GM18907 (cell line): ENCODE data around the gene NADSYN1.
A peak's percentile ranks its signal among the peaks of the same experiment; 100 is the strongest.

Source experiments
- ATAC-seq: cut with Tn5 transposase; IDR thresholded peaks from one replicate; pipeline ENCODE4 v1.9.1; 2021; ENCODE audit warnings: mild to moderate bottlenecking, moderate library complexity; ENCODE audit not compliant: unreplicated experiment

Gene NADSYN1

DNA sequence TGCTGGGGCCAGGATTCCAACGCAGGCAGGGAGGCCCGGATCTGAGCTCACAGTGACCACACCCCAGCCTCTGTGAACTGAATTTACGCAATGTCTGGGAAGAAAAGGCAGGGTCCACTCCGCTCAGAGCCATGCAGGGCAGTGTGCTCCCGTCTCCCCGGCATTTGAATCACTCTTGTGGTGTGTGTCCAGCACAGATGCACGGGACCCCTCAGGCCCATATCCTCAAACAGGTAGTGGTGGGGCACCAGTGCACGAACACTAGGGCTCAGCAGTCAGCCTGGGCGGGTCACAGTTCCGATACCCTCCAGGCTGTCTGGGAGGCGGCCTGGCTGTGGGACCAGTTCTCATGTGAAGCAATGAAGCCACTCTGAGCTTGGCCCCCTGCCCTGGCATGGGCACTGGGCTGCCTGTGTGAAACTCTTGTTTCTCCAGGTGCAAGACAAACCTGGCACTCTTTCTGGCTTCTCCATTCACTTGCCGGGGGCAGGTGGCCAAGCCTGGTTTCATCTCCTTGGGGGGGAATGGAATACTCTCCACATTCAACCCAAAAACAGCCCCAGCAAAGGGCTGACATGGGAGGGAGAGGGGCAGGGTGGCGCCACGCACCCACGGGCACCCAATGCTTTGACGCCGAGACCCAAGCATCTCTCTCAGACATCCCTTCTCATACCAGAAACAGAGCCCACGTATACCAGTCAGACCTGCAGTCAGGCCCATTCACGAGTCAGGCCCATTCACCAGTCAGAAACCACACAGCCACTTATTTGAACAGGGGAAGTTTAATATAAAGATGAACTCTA lies 19.2 kb upstream of the NADSYN1 start:
- ATAC-seq = no peak

DNA sequence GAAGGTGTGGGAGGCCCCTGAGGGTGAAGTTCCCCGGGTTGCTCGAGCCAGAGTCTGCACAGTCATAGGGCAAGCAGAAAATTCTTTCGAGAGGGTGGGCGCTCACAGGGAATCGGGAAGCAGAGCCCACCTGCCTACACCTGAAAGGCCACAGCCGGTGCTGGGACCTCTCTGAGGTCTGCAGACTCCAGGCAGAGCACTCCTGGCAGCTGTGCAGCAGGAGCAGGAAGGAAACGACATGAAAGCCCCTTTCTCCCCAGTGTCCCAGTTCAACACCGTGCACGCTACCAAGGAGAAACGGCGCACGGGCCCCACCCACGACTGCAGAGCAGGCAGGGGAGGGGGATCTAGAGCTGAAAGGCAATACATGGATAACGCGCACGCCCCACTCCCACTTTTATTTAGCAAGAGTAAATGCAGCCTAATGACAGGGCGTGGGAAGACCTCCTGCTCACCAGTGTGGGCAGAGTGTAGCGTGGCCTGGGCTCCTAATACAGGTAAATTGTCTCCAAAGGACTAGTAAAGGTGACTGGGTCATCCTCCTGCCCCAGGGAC lies 18.4 kb upstream of the NADSYN1 start:
- no peak for ATAC-seq

DNA sequence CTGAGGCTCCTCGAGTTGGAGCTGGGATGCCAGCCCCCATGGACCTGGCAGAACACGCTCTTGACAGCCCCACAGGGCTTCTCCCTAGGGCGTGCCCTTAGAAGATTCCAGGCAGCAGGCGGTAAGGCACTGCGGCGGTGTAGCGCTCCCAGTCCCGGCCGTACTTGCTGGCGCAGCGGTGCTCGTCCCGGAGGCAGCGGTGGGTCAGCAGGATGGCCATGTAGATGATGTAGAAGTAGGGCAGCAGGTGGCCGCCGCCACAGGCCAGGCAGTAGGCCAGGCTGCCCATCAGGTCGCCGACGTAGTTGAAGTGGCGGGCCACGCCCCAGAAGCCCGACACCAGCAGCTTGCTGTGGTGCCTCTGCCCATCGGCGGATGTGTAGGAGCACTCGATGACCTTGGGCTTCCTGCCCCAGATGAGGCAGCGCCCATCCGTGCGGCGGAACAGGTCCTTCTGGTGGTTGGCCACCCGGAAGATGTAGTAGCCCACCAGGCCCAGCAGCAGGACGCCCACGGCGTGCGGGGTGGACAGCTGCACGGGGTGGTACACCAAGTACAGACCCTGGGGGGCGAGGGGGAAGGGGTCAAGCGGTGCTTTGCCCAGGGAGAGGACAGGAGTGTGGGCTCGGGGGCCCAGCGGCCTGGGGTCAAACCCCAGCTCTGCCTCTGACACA lies 17.6 kb upstream of the NADSYN1 start:
- no peak for ATAC-seq

DNA sequence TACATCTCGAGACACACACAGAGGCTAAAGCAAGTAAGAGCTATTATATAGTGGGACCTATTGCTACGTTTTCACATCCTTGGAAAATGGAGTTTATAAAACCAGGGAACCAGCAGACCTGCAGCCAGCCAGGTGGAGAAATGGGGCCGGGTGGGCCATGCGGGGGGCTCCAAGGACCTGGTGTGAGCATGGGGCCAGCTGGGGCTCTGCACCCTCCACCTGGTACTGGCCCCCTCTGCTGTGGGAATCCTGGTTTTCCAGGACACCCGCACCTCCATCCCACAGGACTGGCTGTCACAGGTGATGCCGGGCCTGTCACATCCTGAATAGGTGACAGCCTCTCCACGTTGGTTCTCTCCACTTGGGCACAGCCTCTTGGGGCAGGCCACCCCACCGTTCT lies 16.1 kb upstream of the NADSYN1 start:
- no peak for ATAC-seq

DNA sequence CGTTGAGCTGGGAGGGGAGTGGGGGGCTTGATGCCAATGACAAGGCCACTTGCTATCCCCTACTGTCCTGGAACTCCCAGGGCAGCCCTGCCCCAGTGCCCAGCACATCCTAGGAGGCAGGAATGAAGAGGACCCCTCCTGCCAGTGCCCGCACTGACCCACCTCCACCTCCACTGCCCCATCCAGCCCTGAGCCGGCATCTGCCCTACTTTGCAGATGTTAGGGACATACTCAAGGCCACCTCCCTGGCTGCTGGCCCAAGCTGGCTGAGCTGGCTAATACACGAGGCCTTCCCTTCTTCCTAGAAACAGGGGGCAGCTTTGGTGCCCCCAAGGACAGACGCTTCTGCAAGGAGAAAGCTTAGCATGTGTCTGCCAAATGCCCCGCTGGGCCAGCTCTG lies 15.6 kb upstream of the NADSYN1 start:
- ATAC-seq = no peak

DNA sequence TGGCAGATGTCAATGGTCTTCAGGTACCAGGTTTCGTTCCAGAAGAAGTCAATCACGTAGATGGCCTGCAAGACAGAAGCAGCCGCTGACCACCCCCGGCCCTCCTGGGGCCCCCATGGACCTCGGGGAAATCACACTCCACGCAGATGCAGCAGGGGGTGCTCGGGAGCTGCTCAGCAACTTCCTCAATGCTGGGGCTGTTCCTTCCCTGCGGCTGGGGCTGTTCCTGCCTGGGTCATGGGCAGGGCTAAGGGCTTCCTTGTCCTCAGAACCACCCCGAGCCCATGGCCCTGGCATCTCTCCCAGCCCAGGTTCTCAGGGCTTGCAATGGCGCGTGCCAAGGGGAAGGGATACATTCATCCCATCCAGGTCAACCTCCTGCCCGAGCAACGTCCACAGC lies 15.1 kb upstream of the NADSYN1 start:
- ATAC-seq = no peak

DNA sequence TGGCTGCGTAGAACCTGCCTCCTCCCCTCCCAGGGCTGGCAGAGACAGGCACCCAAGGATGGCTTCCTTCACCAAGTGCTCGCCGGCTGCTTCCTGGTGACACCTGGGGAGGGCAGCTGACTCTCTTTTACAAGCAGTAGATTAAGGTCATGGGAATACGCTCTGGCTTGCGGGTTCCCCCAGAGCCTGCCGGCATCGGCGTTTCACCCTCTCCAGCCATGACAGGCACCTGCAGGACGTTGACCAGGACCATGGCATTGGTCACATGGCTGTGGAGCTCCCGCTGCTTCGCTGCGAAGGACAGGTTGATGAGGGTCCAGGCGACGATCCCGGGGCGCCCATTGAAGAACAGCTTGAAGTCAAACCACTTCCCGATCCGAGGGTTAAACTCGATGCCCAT lies 14.4 kb upstream of the NADSYN1 start:
- no peak for ATAC-seq

DNA sequence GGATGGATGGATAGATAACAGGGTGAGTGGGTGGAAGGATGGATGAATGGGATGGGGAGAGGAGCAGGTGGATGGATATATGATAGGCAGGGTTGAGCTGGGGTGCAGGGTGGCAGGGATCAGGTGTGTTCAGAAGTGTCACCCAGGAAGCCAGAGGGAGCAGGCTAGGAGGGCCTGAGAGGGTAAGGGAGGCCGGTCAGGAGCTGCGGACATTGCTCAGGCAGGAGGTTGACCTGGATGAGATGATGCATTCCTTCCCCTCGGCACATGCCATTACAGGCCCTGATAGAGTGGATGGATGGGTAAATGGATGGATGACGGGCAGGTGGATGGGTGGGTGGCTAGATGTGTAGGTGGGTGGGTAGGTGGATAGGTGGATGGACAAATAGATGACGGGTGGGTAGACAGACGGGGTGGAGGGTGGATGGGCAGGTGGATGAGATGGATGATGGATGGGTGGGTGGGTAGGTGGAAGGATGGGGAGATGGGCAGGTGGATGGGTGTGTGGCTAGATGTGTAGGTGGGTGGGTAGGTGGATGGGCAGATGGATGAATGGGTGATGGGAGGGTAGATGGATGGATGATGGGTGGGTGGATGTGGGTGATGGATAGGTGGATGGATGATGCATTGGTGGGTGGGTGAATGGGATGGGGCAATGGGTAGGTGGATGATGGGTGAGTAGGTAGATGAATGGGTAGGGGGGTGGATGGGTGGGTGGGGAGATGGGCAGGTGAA lies 12.8 kb upstream of the NADSYN1 start:
- no peak for ATAC-seq

DNA sequence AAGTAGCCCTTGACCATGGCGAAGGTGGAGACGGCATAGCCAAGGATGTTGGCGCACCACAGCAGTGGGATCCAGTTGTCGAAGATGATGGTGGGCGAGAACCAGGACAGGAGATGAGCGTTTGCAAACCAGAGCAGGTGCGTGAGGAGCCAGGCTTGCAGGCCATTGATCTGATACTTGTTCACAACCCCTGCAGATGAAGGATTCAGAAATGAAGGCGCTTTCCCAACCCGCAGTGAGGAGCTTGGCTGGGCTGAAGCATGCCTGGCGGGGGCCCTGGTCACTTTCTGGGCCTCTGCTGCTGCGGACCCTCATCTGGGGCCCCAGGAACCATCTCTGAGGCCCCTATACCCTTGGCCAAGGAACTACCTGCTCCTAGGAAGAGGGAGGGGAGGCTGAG lies 11.8 kb upstream of the NADSYN1 start:
- no peak for ATAC-seq

DNA sequence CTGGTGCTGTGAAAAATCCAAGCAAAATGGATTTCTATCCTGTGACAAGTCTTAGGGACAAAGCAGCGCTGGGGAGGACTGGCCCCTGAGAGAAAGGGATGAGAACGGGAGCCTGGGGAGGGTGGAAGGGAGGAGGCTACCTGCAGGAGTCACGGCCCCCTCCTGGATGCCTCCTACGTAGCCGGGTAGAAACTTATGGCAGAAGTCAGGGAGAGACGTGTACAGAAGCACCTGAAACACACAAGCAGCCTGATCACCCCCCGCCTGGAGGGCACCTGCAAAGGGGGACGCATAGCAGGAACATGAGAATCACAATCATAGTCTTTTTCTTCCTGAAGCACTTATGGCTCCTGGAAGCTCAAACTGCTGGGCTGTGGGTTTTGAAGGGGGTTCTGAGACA lies 10.9 kb upstream of the NADSYN1 start:
- ATAC-seq = no peak

DNA sequence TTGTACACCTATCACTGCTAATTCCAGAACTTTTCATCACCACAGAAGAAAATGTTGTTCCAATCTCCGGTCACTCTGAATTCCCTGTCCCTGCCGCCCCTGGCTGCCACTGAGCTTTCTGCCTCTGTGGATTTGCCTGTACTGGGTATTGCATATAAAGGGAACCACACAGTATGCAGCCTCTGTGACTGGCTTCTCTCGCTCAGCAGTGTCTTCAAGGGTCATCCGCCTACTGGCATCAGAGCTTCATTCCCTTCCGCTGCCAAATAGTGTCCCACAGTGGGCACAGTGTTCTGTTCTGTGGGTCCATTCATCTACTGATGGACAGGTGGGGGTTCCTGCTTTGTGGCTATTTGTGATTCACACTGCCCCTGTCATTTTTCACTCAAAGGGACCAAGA lies 10.1 kb upstream of the NADSYN1 start:
- no peak for ATAC-seq

DNA sequence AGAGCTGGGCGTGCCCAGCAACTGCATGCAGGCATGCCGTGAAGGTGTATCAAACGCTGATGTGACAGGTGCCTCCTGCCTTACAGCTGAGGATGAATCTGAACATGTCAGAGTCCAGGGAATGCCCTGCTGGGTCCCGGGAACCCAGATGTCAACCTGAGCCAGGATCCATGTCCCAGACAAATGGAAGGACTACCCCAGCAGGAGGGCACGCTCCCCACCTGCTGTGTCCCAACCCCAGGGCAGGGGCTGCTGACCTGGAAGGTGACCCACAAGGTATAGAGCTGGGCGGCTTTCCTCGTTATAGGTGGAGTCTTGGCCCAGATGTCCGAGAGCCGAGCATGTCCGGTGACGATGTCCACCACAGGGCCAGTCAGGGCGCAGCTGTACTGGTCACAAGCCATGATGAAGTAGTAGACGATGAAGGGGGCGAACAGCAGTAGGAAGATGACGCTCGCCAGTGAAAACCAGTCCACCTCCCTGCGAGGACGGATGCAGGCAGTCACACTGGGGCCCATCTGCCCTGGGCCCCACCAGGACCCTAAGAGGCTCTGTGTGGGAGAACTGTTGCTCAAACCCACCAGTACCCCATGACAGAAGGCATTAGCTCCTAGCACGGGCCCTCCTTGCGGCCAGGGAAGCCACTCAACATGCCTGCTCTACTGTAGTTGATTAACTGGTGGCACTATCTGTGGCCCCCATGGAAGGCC lies 9.1 kb upstream of the NADSYN1 start:
- ATAC-seq = no peak

DNA sequence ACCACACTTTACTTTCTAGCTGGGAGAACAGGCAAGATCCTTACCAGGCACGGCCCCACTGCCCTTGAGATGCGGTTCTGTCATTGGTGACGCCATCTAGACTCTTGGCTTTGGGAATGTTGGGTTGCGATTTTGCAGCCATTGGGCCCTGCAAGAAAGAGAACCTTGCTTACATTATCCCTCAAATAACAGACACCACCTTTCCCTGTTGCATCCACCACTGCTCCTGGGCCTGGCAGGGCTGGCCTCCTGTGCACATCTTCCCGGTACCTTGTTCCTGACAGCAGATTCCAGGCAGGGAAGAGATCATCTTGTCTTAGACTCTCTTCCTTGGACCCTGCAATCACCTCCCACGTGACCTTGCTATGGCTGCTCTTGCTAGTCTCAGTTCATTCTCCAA lies 8.2 kb upstream of the NADSYN1 start:
- no peak for ATAC-seq

DNA sequence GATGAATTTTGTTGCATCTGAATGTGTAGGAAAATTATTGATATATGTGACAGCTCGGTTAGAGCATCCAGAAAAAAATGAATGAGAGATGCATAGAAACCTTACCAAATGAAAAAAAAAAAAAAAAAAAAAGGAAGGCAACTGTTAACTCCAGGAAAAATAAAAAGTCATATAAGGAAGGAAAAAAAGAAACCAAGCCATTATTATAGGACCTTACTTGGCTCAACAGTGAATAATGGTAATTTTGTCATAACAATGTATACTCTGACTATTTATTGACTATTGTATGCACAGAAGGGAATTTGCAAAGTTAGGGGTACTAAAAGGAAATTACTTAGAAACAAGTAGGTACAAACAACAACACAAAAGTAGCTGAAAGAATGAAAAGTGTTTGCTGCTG lies 6.9 kb upstream of the NADSYN1 start:
- no peak for ATAC-seq

DNA sequence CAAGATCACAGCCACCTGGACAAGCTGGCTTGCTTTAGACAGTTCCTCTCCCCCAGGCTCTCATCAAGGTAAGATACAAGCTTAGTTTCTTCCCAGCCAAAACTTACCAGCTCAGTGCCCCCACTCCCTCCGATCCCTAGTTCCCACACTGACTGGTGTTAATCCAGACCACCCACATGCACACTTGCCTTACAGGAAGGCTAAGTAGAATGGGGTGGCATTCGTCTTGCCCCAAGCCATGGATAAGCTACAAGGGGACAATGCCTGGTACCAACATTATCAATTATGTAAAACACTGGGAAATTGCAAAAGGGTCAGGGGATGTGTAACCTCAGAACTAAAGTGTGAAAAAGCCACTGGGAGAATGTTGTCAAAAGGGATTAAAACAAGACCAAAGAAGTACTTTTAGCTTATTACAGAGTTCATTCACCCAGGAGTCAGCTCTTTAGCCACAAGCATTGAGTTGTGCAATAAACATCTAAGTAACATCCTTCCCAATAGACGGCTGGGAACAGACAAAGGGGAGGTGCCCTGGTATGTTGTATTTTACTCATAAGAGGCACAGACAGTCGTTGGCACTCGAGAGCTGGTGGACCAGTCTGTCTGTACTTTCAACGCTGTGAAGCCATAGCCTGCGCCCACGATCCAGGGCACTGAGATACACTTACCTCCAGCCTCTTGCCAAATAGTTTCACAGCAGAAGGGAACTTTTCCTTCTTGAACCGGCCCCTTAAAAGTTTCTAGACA lies 5.9 kb upstream of the NADSYN1 start:
- ATAC-seq = no peak

DNA sequence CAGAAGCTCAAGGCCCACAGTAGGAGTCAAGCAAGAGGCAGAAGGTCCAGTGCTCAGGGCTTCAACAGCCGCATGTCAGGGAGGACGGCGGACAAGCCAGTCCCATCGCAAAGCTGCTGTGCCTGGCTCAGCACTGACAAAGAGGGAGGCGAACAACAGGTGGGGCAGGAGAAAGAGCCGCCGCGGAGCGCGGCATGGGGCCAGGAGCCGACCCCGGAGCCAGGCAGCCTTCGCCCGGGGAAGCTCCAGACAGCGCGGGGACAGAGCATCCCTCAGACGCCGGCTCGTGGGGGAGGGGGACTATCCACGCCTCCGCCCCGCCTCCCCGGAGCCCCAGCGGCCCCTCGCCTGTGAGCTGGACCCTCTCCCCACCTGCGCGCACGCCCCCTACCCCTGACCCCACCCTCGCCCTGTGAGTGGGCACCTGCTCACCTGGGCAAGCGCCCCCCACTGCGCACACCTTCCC lies 5.2 kb upstream of the NADSYN1 start:
- ATAC-seq = no peak

DNA sequence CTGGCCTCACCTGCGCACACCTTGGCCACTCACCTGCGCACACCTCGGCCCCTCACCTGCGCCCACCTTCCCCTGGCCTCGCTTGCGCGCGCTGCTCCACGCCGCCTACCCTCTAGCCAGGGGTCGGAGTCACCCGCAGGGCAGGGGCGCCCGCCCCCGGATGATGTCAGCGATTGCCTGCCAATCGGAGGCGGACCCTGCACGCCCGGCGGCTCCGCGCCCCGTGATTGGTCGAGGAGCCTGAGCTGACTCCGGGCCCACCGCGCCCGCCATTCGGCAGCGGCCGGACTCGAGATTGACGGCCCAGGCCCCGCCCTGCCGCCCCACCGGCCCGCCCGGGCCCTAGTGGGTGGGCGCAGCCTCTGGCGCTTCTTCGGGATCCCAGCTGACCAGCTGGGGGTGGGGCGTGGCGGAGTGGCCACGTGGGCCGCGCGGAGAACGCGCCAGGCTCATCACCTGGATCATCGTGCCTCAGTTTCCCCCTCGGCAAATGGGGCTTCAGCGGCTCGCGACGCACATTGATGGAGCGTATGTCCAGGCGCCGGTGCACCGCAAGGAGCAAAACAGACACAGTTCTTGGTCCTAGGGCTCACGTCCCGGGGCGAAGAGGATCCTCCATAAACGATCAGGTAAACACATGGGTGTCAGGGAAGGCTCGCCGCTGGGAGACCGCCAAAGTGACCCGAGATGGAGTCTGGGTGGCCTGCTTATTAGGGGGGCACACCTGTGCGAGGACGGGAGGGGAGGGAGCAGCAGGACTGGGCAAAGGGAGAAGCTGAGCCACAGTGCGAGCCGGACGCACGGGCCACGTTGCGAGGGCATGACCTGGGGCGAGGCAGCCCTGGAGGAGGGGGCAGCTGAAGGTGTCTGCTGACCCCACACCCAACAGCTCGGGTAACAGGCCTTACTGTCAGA lies 4.5 kb upstream of the NADSYN1 start, which contains the start of gene DHCR7:
TSS of gene DHCR7 (minus strand) at position 137 of the 915 bp plus-strand sequence. CDS start 3,441 bp downstream, outside the sequence.
- peak; percentile 75 for ATAC-seq

DNA sequence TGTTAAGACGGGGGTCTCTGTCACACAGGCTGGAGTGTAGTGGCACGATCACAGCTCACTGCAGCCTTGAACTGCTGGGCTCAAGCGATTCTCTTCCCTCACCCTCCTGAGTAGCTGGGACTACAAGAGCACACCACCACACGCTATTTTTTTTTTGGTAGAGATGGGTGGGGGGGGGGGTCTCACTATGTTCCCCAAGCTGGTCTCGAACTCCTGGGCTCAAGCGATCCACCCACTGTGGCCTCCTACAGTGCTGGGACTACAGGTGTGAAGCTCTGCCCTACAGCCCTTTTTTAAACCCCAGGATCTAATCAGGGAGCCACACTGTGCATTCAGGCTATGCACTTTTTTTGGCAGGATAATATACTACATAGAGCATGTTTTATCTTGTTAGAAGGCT lies 3.4 kb upstream of the NADSYN1 start:
- ATAC-seq = no peak

DNA sequence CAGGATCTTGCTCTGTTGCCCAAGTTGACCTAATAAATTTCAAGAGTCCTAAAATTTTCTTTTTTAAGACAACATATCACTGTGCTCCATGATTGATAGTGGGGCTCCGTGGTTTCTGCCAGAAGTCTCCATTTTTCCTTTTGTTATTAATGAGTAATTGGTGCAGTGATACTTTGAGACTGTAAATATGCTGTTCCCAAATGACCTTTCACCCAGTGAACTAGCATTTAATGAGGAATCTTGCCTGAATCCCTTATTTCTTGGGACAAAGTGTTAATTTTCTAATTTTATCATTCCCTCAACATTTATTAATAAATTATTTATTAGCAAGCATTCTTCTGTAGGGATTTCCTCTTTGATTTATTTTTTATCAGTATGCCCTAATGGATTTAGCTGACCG lies 2.5 kb upstream of the NADSYN1 start:
- no peak for ATAC-seq
